SK-N-MC (cell line): ENCODE measurements around the gene C20orf173.

ENCODE experiments used
- EZH2 ChIP-seq: fragments of 200-600 bp; sonication (generic); IDR thresholded peaks from one replicate; pipeline ENCODE4 v1.6.1; 2017; ENCODE audit warnings: antibody characterized with exemption
- FOXP2 ChIP-seq: optimal IDR thresholded peaks from 2 replicates; pipeline ENCODE3; 2011; ENCODE audit warnings: mild to moderate bottlenecking, moderate library complexity; ENCODE audit not compliant: insufficient read depth; ENCODE audit errors: extremely low read length, control extremely low read depth
- POLR2AphosphoS5 ChIP-seq: IDR thresholded peaks from 2 replicates; pipeline ENCODE4 v1.6.1; 2012; ENCODE audit warnings: mild to moderate bottlenecking, low read depth, low read length, borderline replicate concordance

DNA sequence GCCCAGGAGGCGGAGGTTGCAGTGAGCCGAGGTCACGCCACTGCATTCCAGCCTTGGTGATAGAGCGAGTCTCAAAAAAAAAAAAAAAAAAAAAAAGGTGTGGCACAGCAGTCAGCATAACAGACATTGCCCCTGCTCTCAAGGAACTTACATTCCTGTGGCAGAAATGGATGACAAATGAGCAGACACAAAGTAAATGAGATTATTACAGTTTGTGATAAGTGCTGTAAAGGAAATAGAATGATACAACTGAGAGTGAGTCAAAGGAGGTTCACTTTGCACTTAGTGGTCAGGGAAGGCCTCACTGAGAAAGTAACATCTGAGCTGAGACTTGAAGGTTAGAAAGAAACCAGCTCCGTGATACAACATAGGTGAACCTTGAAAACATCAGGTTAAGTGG is 37.6 kb downstream of the C20orf173 start:
- no peak for TF ChIP-seq POLR2AphosphoS5
- TF ChIP-seq EZH2: no peak
- no peak for TF ChIP-seq FOXP2
